CD14-positive monocyte (primary cell): ENCODE measurements around the gene CCDC7. TPM values are rescaled to one million over a fixed set of nuclear protein-coding genes. Genes with fewer than 3 reads are reported as not detected.
"Not testable (repeated sequence)": the region's sequence is repeated elsewhere in the genome, so short reads cannot be mapped to it uniquely, and the experiment has no call there.

Experiments used
- DNase-seq, 3 donors: peaks; one replicate each; pipeline ENCODE4 v3.0.0-alpha.2; 2011 to 2022
- H2AFZ ChIP-seq: 2 replicates; pipeline ENCODE4 v1.6.0; 2012; ENCODE audit warnings: mild to moderate bottlenecking, low read depth, low read length, inconsistent platforms; ENCODE audit not compliant: insufficient read depth, poor library complexity, severe bottlenecking
- H3K27ac ChIP-seq, 2 donors: 1 replicate in 1 of 2; 2 replicates in 1 of 2; pipeline ENCODE4 v1.5.1; 2012 to 2013; ENCODE audit warnings: low read length in 2 of 2, control low read depth in 1 of 2, inconsistent platforms in 1 of 2, low read depth in 1 of 2, mild to moderate bottlenecking in 1 of 2
- H3K27me3 ChIP-seq, 2 donors: one replicate each; pipeline versions ENCODE4 v1.6.0 to v1.6.1; 2011 to 2013; ENCODE audit warnings: low read length in 2 of 2; ENCODE audit not compliant: control insufficient read depth in 2 of 2, insufficient read depth in 2 of 2
- H3K36me3 ChIP-seq, 2 donors: replicated peaks in 1 of 2; 1 replicate in 1 of 2; 2 replicates in 1 of 2; pipeline versions ENCODE4 v1.5.1 to v1.6.1; 2012 to 2013; ENCODE audit warnings: low read length in 2 of 2, control low read depth in 1 of 2, inconsistent platforms in 1 of 2, mild to moderate bottlenecking in 1 of 2; ENCODE audit not compliant: insufficient read depth in 2 of 2, control insufficient read depth in 1 of 2
- H3K4me1 ChIP-seq, 2 donors: 1 replicate in 1 of 2; 2 replicates in 1 of 2; pipeline versions ENCODE4 v1.5.1 to v1.6.1; 2012 to 2013; ENCODE audit warnings: low read length in 2 of 2, control low read depth in 1 of 2, inconsistent platforms in 1 of 2, mild to moderate bottlenecking in 1 of 2, moderate library complexity in 1 of 2; ENCODE audit not compliant: insufficient read depth in 2 of 2, control insufficient read depth in 1 of 2
- H3K4me2 ChIP-seq: replicated peaks from 2 replicates; pipeline ENCODE3; 2012; ENCODE audit warnings: low read length, moderate library complexity, mild to moderate bottlenecking; ENCODE audit not compliant: poor library complexity, severe bottlenecking; ENCODE audit errors: extremely low read depth
- H3K4me3 ChIP-seq, 3 experiments: fragments of 200-600 bp in 1 of 3; sonication (generic) in 1 of 3; replicated peaks in 1 of 3; 1 replicate in 2 of 3; 2 replicates in 1 of 3; pipeline ENCODE4 v1.5.1; 2011 to 2013; ENCODE audit warnings: low read length in 3 of 3, mild to moderate bottlenecking in 3 of 3, control low read depth in 2 of 3, low read depth in 2 of 3, inconsistent platforms in 1 of 3, moderate library complexity in 1 of 3
- H3K79me2 ChIP-seq: 2 replicates; pipeline ENCODE4 v1.6.0; 2012; ENCODE audit warnings: mild to moderate bottlenecking, control low read depth, inconsistent platforms, low read length, moderate library complexity; ENCODE audit not compliant: insufficient read depth
- H3K9ac ChIP-seq: 2 replicates; pipeline ENCODE4 v1.6.0; 2017; ENCODE audit warnings: low read length, mild to moderate bottlenecking; ENCODE audit not compliant: insufficient read depth, poor library complexity, severe bottlenecking
- H3K9me3 ChIP-seq, 2 donors: replicated peaks in 1 of 2; 1 replicate in 1 of 2; 2 replicates in 1 of 2; pipeline versions ENCODE4 v1.5.1 to v1.6.1; 2012 to 2013; ENCODE audit warnings: low read length in 2 of 2, control low read depth in 1 of 2; ENCODE audit not compliant: control insufficient read depth in 1 of 2, insufficient read depth in 1 of 2
- H4K20me1 ChIP-seq: 2 replicates; pipeline ENCODE4 v1.6.0; 2012; ENCODE audit warnings: mild to moderate bottlenecking, low read length, control low read depth, moderate library complexity; ENCODE audit not compliant: insufficient read depth
- H3K27ac Mint-ChIP-seq, 7 donors: one replicate each; pipeline ENCODE4 v1.8.0; 2020; ENCODE audit warnings: mild to moderate bottlenecking in 7 of 7, mixed read lengths in 7 of 7, moderate library complexity in 6 of 7, inconsistent platforms in 2 of 7
- H3K27me3 Mint-ChIP-seq, 3 donors: one replicate each; pipeline ENCODE4 v1.8.0; 2021 to 2022; ENCODE audit warnings: low read depth in 3 of 3, mild to moderate bottlenecking in 3 of 3, mixed read lengths in 3 of 3, moderate library complexity in 3 of 3, inconsistent platforms in 1 of 3
- H3K36me3 Mint-ChIP-seq, 2 donors: one replicate each; pipeline ENCODE4 v1.8.0; 2020; ENCODE audit warnings: mixed read lengths in 2 of 2, inconsistent platforms in 1 of 2, mild to moderate bottlenecking in 1 of 2
- H3K4me1 Mint-ChIP-seq: one replicate; pipeline ENCODE4 v1.8.0; 2020; ENCODE audit warnings: mild to moderate bottlenecking, mixed read lengths
- H3K4me3 Mint-ChIP-seq, 2 donors: one replicate each; pipeline ENCODE4 v1.8.0; 2020; ENCODE audit warnings: mild to moderate bottlenecking in 2 of 2, mixed read lengths in 2 of 2, moderate library complexity in 1 of 2
- H3K9me3 Mint-ChIP-seq, 7 donors: one replicate each; pipeline ENCODE4 v1.8.0; 2020 to 2022; ENCODE audit warnings: mixed read lengths in 7 of 7, mild to moderate bottlenecking in 6 of 7, moderate library complexity in 6 of 7, inconsistent platforms in 2 of 7
- WGBS: methylation state at CpG from one replicate; pipeline ENCODE4 v1.1.5; 2013; ENCODE audit warnings: missing lambda C conversion rate; ENCODE audit not compliant: insufficient coverage; 5-methylcytosine and 5-hydroxymethylcytosine counted together
- intact Hi-C, 2 donors: fragments of 100-400 bp; cut with micrococcal nuclease; formaldehyde crosslinking; loops; one replicate each; pipeline versions ENCODE4 v1.15.0 to v1.15.1; 2023
- polyA plus RNA-seq, 3 donors: library from polyadenylated mRNA; depleted of rRNA in 1 of 3; unstranded in 2 of 3; stranded (reverse) in 1 of 3; fragments of 300-500 nt in 2 of 3; fragments of >200 nt in 1 of 3; fragmentation: Illumina TruSeq in 2 of 3; gene quantifications; 1 replicate in 2 of 3; 2 replicates in 1 of 3; pipeline ENCODE4 v1.2.3, GENCODE V29; 2012 to 2021
- TF ChIP-seq, protein P1 (sequence below): fragments of 200-600 bp; IDR thresholded peaks from one replicate; pipeline ENCODE4 v1.8.0; 2022; ENCODE audit warnings: antibody characterized with exemption, mild to moderate bottlenecking

CCDC7 gene
- polyA plus RNA-seq, 3 donors = 1.3 to 2.3 (median 2.0) TPM

DNA sequence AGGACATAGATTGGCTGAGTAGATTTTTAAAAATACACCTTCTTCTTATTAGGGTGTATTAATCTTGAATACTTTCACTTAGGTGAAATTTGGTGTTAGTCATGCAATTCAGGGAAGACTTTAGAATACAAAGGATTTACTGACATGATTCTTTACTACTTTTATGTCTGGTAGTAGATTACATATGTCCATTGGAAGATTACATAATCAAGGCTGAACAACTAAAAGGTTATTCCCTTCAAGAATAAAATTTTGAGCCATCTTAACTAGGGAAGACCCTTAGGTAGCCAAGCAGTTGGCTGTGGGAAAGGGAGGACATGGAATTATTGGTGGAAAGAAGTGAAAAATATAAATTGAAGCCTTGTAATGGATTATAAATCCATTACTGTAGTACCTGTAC, 347.1 kb downstream of the CCDC7 start:
- Mint-ChIP-seq H3K36me3 (no peaks in the 10 kb centered on the region), H3K4me3 (no peak overlapping the region), H3K27me3 (peaks cover 0 to 3% (median 0%) of the 10 kb centered on the region in 3 donors), H3K27ac (no peak overlapping the region), H3K9me3 (peaks cover 0 to 5% (median 2%) of the 10 kb centered on the region in 7 donors), H3K4me1 (no peaks in the 10 kb centered on the region)
- Histone ChIP-seq H3K27me3 (no peaks in the 10 kb centered on the region), H3K27ac (no peak overlapping the region), H3K36me3 (no peaks in the 10 kb centered on the region), H3K4me2 (no peak overlapping the region), H2AFZ (no peak overlapping the region), H3K4me1 (no peaks in the 10 kb centered on the region), H3K79me2 (no peaks in the 10 kb centered on the region), H3K4me3 (no peak overlapping the region), H3K9ac (no peak overlapping the region), H3K9me3 (no peaks in the 10 kb centered on the region), H4K20me1 (no peaks in the 10 kb centered on the region)
- intact Hi-C loops = no loop called here
- DNase-seq = no peak
- TF ChIP-seq, protein P1, sequence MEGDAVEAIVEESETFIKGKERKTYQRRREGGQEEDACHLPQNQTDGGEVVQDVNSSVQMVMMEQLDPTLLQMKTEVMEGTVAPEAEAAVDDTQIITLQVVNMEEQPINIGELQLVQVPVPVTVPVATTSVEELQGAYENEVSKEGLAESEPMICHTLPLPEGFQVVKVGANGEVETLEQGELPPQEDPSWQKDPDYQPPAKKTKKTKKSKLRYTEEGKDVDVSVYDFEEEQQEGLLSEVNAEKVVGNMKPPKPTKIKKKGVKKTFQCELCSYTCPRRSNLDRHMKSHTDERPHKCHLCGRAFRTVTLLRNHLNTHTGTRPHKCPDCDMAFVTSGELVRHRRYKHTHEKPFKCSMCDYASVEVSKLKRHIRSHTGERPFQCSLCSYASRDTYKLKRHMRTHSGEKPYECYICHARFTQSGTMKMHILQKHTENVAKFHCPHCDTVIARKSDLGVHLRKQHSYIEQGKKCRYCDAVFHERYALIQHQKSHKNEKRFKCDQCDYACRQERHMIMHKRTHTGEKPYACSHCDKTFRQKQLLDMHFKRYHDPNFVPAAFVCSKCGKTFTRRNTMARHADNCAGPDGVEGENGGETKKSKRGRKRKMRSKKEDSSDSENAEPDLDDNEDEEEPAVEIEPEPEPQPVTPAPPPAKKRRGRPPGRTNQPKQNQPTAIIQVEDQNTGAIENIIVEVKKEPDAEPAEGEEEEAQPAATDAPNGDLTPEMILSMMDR = no peak

DNA sequence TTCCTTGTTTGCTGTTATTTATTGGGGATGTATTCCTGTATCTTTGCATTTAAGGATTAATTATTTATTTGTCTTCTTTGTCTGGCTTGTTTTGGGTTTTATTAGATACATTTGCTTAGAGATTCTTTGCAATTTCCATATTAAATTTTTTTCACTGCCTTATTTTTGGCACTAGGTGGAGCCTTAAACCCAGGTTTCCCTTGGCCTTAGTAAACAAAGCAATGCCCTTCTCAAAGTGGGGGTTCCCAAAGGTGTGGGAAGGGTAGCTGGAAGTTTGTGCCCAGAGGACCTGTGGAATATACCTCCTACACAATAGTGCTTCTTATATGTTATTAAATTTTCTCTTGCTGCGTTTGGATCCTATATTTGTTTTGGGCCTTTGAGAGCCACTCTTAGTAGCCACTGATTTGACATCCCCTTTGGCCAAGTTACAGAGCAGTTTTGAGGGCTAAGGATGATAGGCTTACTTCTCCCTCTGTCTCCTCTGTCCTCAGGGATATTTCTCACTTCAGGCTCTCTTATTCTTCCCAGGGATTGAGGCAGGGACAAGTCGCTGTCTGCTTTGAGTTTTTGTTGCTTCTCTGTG, 349.8 kb downstream of the CCDC7 start:
- peaks cover 0 to 3% (median 0%) of the 10 kb centered on the region in 3 donors for H3K27me3 Mint-ChIP-seq
- TF ChIP-seq, protein P1 = peak; percentile 76
- Histone ChIP-seq H3K27ac (no peak overlapping the region), H3K27me3 (no peaks in the 10 kb centered on the region), H2AFZ (no peak overlapping the region), H3K9ac (no peak overlapping the region), H3K79me2 (no peaks in the 10 kb centered on the region), H3K4me3 (no peak overlapping the region), H3K4me1 (no peaks in the 10 kb centered on the region), H3K4me2 (no peak overlapping the region), H3K36me3 (no peaks in the 10 kb centered on the region), H4K20me1 (no peaks in the 10 kb centered on the region), H3K9me3 (no peaks in the 10 kb centered on the region)
- DNase-seq = peak; percentile 4 to 17 (median 13)
- intact Hi-C loops = loop anchor here (2.0 to 5.0 kb wide), 2 partner anchors 213 to 217 kb away; no protein-coding TSS in a partner anchor
- no CpG with 5 or more reads among the region's 2 CpGs for WGBS
- no peak overlapping the region for H3K4me3 Mint-ChIP-seq
- no peaks in the 10 kb centered on the region for H3K9me3 Mint-ChIP-seq
- no peaks in the 10 kb centered on the region for H3K4me1 Mint-ChIP-seq
- no peaks in the 10 kb centered on the region for H3K36me3 Mint-ChIP-seq
- no peak overlapping the region for H3K27ac Mint-ChIP-seq

DNA sequence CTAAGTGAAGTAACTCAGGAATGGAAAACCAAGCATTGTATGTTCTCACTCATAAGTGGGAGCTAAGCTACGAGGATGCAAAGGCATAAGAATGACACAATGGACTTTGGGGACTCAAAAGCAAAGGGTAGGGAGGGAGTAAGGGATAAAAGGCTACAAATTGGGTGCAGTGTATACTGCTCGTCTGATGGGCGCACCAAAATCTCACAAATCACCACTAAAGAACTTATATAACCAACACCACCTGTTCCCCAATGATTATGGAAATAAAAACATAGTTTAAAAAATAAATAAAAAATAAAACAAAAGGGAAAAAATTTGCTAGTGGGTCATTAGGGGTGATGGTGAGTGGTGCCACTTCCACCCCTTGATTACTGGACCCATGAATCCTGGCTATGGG, 351.5 kb downstream of the CCDC7 start:
- not testable (repeated sequence) for H3K27me3 ChIP-seq, H3K27ac Mint-ChIP-seq, H3K27me3 Mint-ChIP-seq, H3K36me3 ChIP-seq, H3K79me2 ChIP-seq, H3K4me1 Mint-ChIP-seq, H3K4me3 ChIP-seq, H3K36me3 Mint-ChIP-seq, H3K27ac ChIP-seq, H3K4me2 ChIP-seq, H3K9me3 Mint-ChIP-seq, H3K9ac ChIP-seq, H3K9me3 ChIP-seq, H3K4me1 ChIP-seq, DNase-seq, H3K4me3 Mint-ChIP-seq, H2AFZ ChIP-seq, H4K20me1 ChIP-seq
- no CpG with 5 or more reads among the region's 3 CpGs for WGBS
- intact Hi-C loops = loop anchor here in 1 of 2 donors (5.0 kb wide), 1 partner anchor 215 kb away; no protein-coding TSS in a partner anchor
